Measurements from ENCODE around the gene CCNB1IP1.

- no peak for TF ChIP-seq EZH2 (IDR thresholded peaks at IDR 0.05; ENCODE audit: borderline replicate concordance, low read length)
- TF ChIP-seq CTCF (IDR thresholded peaks at IDR 0.05; ENCODE audit: low read length), result no peak
These were observed 938 bp upstream of the CCNB1IP1 start for GRCh38 chr14:20334017-20334416.

All from OCI-LY1 (cell line).